HG03196 (cell line): ENCODE results near the gene BET1.
"Not testable (repeated sequence)": the region's sequence is repeated elsewhere in the genome, so short reads cannot be mapped to it uniquely, and the experiment has no call there.

Source experiments
- ATAC-seq: cut with Tn5 transposase; IDR thresholded peaks from one replicate; pipeline ENCODE4 v1.9.1; 2021; ENCODE audit not compliant: unreplicated experiment

BET1 gene, protein sequence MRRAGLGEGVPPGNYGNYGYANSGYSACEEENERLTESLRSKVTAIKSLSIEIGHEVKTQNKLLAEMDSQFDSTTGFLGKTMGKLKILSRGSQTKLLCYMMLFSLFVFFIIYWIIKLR

DNA sequence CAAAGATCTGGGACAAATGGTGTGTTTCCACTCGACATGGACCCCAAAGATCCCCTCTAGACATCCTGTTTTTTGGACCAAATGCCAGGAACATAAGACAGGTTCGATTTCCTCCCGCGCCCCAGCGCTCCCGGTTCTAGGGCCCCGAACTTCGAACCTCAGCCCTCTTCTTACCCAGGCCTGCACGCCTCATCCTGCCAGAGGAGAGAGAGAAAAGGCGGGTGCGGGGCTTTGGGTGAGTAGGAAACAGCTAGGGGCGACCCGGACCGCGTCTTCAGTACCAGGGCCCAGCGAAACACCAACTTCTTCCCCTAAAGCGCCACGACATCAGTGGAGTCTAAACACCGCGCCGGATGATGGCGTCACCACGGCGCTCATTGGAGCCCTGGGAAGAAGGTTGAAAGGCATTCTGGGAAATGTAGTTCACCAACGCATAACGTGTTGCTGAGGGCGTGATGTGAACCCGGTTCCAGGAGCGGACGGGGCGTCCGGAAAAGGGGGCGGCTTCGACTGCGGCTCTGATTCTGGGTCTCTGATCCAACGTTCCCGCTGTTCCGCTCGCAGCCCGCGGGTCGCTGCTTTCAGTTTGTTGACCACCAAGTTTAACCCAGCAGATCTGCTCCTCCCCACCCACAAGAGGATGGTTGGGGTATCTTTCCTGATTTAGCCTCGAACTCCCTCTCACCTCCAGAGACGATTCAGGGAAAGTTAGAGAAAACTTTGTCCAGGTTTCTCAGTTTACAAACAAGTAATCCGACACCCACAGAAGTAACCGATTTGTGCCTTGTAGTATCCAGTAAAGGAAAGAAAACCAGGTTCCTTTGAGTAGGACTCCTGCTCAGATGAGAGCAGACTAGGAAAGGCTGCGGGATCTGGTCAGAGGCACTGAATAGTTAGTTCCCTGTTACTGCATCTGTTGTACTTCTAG is at the start of gene BET1:
BET1 (minus strand) TSS at position 332 of the 928 bp plus-strand sequence; CDS start at position 193, 139 bp downstream.
- ATAC-seq = peak; percentile 95

DNA sequence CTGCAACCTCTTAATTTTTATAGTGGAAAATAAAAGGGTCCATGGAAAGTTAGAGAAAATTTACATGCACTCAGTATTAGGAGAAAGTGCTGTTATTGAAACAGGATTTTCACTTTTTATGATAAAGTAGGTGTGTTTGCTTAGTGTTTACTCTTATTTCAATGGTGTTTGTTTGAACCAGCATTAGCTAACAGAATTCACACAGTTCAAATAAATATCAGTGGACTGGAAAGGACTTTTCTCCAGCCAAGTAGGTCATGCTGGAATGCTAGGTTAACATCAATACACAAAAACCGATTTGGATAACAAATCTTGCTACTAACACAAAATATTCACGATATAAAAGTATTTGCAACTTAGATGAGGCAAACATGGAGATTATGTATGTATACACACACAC is 49.4 kb upstream of the BET1 start:
- ATAC-seq = no peak

DNA sequence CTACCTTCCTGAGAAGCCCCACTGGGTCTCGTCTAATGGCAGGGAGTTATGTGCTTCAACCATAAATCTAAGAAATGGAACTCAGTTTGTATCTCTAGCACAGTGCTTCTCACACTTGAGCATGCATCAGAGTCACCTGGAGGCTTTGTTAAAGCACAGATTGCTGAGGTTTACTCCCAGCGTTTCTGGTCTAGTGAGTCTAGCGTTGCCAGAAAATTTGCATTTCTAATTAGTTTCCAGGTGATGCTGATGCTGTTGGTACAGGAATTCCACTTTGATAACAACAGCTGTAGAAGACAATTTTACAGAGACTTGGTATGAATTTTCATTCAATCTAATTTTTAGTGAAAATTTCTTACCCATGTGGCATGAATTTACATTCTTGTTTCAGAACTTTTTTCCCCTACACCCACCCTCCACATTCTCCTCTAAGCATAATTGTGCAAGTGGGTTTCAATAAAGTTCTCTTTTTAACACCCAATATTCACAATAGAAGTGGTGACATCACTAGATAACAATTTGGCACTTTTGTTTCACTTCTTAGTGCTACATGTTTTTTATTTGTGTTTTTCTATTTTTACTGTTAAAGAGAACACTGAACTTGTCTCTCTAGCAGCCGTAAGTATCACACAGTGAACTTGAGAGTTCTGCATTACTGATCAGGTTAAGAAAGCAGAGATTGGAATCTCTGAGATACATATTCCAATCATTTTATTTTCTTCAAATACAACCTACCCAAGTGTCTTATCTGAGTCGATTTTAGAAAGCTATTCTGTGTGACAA is 48.4 kb upstream of the BET1 start:
- ATAC-seq = no peak

DNA sequence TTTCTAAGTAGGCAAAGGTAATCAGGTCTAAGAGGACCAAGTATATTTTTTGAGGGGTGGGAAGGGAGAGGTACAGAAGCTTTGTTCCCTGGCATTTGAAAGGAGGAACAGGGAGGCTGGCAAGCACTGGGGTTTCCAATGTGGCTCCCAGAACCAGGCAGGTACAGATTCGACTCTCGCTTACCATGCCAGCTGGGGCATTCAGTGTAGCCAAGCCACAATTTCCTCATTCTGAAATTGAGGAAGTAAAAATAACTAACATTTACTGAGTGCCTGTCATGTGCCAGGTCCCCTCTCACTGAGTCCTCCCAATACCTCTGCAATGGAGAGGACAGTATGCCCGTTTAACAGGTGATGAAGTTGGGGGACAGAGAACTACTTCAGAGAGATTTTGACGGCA is 45.9 kb upstream of the BET1 start:
- peak; percentile 79 for ATAC-seq

DNA sequence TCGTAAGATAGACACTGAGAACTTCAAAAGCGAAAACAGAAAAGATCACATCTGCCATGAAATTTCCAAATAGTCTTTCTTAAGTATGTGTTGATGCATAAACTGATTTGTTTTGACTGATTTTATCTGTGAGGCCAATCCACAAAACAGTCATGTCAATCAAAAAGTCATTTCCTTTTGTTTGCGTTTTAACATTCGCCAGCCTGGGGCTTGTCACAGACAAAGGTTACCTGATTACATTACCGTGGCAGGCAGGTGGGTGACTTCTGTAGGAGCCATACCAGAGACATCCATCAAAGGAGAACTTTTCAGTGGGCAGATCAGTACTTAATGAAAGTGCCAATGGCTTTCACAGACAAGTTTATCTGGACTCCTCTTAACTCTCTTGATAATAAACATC is 45.5 kb upstream of the BET1 start:
- peak; percentile 22 for ATAC-seq

DNA sequence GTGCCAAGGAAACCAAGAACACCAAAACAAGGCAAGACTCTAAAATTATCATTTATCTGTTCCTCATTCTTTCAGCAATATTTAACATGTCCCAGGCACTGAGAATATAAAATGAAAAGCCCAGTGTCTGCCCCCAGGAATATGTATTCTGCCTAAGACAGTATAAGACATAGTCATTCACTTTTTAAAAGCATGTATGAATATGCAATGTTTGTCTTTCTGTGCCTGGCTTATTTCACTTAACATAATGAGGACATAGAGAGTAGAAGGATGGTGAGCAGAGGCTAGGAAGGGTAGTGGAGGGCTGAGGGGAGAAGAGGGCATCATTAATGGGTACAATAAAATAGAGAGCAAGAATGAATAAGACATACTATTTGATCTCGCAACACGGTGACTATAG is 44.6 kb upstream of the BET1 start:
- ATAC-seq = no peak

DNA sequence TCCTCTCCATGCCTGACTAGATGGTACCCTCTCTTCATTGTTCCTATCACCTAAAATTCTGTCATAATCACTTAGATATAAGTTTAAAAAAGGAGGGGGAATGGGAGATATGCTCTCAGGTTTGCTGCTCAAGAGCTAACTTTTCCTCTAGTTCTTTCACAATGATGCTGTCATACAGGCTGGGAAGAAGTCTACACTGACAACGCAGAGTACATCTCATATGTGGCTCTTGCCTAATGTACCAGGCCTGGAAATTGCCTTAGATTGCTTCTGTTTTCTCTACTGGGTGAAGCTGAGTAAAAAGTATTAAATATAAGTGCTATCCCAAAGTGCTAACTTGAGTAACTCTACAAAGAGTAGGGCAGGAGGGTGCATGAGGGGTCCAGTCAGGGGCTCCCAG is 43.8 kb upstream of the BET1 start:
- no peak for ATAC-seq

DNA sequence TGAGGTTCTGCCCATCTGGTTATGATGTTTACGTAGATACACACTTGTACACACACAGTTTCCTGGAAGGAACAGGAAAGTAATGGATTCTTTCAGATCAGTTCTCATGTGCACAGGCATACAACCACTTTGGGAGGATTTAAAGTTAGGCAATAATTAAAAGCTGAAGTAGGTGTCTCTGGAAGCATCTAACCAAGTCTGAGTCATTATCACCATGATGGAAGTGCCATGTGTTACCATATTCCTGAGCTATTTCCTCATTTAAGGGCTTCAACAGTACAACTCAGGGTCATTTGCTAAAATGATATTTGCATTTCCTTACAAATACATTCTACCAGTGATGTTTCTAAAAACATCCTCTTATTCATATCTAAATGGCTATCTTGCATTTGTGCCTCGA is 41.4 kb upstream of the BET1 start:
- no peak for ATAC-seq

DNA sequence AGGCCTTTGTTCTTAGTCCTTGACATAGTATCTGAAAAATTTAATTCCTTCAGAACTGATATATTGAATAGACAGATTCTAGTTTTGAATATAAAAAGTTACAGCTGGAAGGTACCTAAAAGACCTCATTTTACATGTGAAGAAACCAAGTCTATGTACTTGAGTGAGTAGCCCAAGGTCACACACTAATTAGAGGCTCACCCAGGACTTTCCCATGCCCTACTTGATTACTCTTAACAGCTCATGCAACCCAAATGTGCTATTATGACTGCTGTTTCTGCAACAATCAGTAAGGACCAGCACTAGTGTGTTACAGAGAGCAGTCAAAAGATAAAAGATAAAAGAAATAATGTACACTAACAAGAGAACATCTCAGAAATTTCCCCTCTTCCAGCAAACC is 40.7 kb upstream of the BET1 start:
- no peak for ATAC-seq

DNA sequence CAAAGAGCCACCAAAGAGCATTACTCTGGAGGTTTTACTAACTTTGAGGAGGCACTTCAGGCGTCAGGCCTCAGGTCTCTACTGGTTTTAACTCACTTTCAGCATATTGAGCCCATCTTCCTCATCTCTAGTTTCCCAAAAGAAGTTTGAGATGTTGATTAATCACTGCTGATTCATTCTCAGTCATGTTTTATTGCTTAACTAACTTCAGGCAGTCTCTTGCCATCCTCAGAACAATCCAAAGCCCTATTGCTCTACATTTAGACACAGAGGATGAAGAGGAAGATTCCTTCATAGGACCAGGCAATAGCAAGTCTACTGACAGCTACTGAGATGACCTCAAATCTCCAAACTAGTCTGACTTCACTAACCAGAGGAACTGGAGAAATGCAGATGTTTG is 39.1 kb upstream of the BET1 start:
- no peak for ATAC-seq

DNA sequence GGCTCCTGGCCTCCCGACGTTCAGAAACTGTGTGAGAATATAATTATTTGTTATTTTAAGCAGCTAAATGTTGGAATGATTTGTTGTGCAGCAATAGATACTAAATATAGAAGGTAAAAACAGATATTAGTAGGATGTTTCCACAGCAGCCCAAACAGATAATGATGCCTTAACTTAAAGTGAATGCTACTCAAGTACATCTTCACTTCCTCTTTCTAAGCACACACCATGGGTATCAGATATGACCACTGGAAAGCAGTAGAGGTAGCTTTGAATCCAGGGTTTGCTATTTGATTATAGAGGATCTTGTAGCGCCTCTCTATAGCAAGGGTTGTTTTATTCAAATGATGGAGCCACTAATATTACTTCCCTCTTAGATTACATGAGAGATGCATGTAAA is 38.2 kb upstream of the BET1 start:
- peak; percentile 54 for ATAC-seq

DNA sequence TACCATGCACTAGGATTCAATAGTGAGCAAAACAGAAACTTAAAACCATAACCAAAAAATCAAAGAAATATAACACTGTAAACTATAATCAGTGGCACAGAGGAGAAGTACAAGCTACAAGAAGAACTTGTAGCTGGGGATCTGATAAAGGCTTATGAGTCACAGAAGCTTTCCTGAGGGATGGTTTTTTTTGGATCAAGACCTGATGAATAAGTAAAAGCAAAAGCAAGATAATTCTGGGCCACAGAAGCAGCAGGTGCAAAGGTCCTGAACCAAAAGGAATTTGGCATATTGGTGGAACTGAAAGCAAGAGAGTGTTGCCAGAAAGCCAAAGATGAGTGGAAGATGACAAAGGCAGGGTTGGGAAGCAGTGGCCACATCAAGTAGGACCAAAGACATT is 37.4 kb upstream of the BET1 start:
- no peak for ATAC-seq

DNA sequence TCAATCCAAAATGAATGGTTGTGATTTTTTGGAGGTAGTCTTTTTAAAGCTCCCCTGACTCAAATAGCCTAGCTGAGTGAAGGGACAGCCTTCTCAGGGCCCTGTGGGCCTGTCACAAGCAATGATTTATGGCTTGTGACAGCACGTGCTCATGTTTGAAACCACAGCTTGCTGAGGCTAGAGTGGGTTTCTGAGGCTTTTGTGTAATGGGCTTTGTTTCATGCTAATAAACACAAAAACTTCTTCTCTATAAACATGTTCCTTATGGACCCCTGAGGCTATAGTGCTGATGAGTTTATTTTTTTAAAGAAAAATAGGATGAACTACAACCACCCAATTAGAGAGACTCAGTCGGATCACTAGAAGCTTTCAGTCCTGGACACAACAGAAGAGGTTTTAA is 36.1 kb upstream of the BET1 start:
- ATAC-seq = no peak

DNA sequence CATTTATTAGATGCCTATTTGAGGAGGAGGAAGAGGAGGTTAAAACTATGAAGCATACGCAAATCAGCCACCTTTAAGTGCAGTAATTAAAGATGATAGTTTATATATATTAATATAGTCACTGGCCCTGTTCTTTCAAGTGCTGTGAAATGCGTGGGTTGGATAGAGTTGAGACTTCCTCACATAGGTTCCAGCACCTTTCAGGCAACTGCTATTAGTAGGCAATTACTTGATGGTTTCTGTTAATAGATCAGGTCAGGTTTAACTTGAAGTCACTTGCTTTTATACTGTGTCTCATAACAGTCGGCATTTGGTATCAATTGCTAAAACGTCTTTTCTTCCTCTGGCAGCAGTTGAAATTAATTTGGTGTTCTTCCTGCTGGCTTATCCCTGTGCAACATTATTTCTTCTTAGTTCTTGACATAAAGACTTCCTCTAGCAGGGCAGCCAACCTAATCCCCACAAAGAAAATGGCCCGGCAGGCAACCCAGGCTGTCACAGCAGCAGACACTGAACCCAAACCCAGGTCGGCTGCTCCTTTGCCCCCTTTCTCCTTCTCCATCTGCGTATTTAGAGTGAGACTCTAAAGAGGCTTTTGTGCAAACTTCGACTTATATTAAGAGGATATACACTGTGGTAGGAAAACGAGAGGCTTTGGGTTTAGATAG is 35.3 kb upstream of the BET1 start:
- ATAC-seq = no peak

DNA sequence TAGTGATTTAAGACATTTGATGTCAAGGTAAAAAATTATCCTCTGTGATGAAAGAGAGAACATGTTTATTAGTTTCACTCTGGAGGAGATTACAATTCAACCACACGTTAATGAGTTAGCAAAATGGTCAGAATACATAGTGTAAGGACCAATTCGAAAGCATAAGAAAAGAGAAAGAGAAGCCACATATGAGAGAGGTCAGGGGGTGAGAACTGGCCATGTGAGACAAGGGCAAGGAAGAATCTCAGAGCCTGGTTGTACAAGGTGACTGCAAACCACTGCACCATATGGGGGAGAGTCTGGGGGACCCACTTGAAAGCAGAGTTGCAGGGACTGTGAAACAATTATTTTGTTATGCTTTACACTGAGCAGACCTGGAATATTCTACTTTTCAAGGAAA is 27.7 kb upstream of the BET1 start:
- ATAC-seq = no peak

DNA sequence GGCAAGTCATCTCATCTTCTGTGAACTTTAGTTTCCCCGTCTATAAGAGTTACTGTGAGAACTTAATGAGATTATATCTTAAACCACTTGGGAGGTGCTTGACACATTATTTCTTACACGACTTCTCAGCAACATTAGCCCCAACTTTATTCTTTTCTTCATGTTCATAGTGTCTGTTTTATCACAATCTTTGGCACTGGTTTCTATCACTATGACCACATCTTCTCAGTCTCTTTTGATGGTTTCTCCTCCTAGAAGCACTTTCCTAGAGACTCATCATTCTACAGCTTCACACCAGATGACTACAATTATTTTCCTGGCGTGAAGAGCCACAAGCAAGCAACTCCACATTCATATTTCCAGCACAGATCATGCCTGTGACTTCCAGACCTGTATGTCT is 26.5 kb upstream of the BET1 start:
- ATAC-seq = no peak

DNA sequence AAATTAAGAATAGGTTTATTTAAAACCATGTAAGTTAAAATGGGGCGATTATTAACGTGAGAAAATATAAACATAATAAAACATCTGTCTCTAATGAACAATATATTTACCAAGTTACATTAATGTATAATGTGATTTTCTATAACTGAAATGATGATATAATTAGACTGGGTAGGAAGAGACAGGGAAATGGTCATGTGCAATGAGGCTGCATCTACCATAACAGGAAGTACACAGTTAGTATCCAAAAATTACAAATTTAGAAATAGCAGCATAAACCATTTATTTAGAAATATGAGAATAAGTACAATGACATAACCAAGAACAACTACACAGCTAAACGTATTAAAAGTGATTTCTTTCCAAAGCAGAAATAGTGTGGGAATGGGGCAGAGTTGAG is 25.8 kb upstream of the BET1 start:
- ATAC-seq = no peak

DNA sequence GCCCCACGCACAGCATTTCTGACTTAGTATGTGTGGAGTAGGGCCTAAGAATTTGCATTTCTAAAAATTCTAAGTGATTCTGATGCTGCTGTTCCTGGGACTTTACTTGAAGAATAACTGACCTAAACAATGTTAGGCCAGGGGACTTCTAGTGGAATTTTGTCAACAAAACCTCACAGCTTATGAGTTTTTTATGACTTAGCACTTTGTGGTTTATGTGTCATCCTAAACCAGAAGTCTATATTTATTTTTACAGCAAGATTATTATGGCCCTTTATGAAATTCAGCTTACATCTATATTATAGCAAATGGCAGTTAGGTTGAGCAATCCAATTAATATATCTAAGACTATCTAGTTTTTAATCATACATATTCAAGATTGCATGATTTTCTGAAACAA is 24.6 kb upstream of the BET1 start:
- ATAC-seq = no peak

DNA sequence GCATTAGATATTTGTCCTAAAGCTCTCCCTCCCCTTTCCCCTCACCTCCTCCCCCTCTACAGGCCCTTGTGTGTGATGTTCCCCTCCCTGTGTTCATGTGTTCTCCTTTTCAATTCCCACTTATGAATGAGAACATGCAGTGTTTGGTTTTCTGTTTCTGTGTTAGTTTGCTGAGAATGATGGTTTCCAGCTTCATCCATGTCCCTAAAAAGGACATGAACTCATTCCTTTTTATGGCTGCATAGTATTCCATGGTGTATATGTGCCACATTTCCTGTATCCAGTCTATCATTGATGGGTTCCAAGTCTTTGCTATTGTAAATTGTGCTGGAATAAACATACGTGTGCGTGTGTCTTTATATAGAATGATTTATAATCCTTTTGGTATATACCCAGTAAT is 22.5 kb upstream of the BET1 start:
- ATAC-seq = not testable (repeated sequence)

DNA sequence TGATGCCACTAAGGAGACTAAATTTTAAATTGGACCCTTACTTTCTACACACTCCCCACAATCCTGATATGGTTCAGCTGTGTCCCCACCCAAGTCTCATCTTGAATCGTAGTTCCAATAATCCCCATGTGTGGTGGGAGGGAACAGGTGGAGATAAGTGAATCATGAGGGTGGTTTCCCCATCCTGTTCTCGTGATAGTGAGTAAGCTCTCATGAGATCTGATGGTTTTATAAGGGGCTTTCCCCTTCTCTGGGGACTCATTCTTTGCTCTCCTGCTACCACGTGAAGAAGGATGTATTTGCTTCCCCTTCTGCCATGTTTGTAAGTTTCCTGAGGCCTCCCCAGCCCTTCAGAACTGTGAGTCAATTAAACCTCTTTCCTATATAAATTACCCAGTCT is 18.4 kb upstream of the BET1 start:
- no peak for ATAC-seq

DNA sequence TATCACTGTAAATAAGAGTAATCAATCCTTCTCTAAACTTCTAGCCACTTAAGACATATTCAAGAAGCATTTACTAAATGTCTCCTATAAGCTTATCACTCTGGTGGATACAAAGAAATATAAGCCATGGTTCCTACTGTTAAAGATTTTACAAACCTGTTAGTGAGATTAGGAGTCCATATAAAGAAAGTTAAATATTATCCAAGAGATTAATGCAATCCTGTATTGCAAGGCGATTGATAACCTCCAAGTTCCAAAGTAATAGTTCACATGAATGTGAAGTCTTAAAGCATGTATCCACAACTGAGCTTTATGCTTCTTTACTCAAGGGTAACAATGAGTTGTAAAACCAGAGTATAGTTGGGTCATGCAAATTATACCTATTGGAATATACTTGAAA is 12.6 kb upstream of the BET1 start:
- ATAC-seq = no peak
